Bone marrow (tissue), 2 donors: ENCODE data around the gene TRAK1.

Source experiments
- DNase-seq, 2 donors: peaks; one replicate each; lab custom pipeline; 2025; lab: John Stamatoyannopoulos, UW

TRAK1 gene

DNA sequence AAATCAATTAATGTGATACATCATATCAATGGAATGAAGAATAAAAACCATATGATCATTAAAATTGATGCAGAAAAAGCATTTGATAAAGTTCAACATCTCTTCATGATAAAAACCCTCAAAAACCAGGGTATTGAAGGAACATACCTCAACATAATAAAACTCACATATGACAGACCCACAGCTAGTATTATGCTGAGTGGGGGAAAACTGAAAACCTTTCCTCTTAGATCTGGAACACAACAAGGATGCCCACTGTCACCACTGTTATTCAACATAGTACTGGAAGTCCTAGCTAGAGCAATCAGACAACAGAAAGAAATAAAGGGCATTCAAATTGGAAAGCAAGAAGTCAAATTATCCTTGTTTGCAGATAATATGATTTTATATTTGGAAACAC lies 144.4 kb downstream of the TRAK1 start:
- DNase-seq: no peak

- no peak for DNase-seq
Observed at GRCh38 chr3:42236611-42237010, 145.5 kb downstream of the TRAK1 start.

GRCh38 chr3:42246091-42246490 lies 154.9 kb downstream of the TRAK1 start:
- DNase-seq: no peak

- DNase-seq: peak in 1 of 2 donors; percentile 61
Observed at GRCh38 chr3:42247576-42248027, 156.4 kb downstream of the TRAK1 start.

DNA sequence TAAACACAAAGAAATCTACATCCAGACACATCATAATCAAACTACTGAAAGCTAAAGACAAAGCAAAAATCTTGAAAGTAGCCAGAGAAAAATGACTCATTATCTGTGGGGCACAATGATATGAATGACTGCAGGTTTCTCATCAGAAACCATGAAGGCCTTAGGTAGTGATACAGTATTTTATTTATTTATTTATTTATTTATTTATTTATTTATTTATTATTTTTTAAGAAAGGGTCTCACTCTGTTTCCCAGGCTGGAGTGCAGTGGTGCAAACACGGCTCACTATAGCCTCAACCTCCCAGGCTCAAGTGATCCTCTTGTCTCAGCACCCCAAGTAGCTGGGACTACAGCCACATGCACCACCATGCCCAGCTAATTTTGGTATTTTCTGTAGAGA lies 159.6 kb downstream of the TRAK1 start:
- no peak for DNase-seq

- no peak for DNase-seq
Observed at GRCh38 chr3:42254566-42254965, 163.4 kb downstream of the TRAK1 start.

DNA sequence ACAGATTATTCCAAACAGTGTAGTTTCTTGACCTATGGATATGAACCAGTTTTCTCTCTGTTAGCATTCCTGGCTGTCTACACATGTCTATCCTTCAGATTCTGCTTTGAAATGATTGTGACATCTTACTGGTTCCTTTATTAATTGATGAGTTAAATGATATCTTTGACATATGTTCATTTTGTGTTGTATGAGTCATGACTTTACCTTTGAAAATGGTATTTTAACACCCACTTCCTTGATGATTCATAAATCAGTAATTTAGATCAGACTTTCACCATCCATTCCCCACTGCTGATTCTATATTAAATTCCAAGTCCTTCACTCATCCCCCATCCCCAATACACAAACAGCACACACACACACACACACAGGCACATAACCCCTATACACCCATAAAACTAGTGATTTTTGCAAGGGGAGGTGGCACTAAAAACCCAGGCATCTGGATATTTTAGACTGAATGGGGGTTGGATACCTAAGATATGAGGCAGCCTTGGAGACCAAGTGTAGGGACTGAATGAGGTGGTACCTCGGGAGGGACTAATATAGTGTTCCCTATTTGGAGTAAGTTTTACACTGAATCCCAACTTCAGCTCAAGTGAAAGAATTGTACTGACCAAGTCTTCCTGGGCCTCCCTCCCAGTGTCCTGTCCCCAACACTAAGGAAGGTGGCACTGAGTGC lies 165.1 kb downstream of the TRAK1 start:
- DNase-seq: no peak

GRCh38 chr3:42257007-42257406 lies 165.8 kb downstream of the TRAK1 start:
- no peak for DNase-seq

GRCh38 chr3:42262525-42262924 lies 171.4 kb downstream of the TRAK1 start:
- DNase-seq: no peak

DNA sequence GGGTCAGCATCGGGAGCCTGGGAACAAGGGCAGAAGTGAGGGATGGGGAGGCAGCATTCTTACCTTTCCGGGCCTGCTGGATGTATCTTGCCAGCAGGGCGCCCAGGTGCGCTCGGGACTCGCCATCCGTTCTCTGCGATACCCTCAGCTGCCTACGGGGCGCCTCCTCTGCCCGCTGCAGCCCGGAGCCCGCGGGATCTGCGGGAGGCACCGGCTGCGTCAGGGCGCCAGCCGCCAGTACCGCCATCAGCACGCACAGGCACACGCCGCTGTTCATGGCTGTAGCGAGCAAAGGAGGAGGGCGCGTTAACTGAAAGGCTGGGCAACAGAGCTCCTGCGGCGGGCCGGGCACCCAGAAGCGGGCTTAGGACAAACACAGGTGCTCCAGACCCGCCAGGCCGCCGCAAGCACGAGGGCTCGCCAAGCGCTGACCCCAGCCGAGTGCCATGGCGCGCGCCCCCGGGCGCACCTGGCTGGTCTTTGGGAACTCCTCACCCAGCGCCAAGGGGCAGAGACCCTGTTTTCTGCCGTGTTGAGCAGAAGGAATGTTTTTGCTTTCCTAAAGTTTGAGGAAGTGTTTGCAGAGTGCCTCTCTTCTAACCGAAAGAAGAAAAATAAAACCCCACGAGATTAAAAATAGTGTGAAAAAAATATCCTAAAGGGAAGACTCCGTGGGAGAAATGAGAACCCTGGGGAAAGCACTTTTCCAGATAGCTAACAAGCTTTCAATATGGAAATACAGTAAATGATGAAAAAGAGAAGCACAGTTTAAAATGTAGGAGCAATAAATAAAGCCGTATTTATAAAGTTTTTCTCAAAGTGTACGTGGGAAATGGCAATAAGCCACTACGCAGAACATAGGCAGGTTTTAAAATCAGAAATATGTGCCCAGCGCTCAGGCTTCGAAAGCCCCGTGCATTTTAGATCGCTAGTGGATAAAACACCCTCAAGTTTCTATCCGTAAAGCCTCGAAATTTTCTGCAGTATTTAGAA lies 172.5 kb downstream of the TRAK1 start:
- DNase-seq: no peak

DNA sequence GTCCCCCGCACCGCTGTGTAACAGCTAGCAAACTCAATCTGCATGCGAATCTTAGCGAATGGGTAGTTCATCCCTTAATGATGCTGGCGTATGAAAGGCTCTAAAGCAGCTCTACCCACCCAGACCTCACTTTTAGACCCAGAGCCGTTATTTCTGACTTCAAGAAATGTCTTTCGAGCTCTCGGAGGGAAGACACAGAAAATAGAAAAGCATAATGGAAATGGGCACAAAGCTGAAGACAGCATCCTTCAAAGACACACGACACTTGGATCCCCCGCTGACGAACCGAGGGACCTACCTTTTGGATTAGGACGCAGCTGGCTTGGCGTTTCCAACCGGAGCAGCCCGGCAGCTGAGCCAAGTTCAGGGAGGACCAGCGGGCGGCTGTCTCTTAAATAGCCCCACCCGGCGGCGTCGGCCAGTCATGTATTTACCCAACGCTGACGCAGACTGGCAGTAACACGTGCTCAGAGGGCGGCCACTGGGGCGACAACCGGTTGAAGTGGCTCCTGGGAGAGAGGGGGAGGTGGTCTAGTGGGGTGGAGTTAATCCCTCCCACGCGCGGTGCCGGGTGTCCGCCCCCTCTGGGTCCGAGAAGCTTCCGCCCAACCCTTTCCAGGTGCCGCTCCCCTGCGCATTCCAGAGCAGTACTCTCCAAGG lies 173.4 kb downstream of the TRAK1 start:
- no peak for DNase-seq

- no peak for DNase-seq
Observed at GRCh38 chr3:42265059-42265991, 174.2 kb downstream of the TRAK1 start.

DNA sequence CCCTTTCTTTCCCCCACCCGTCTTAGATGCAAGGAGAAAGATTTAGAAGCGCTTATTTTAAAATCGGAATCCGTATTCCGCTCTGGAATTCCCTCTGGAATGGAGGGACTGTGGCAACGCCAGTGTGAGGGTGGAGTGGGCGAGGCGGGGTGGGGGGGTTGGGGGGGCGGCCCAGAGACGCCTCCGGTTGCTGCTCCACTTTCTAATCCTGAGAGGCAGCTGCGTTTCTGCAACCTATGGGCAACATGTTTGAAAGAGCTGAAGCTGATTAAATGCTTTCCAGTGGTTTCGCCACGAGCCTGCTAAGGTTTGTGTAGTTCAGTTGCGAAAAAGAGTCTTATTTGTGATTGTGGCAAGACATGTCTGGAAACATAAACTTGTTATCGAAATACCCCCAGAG lies 174.9 kb downstream of the TRAK1 start, which contains the start of gene CCK:
Gene CCK (minus strand): TSS at position 101 of the 400 bp plus-strand sequence. CDS start 2,555 bp downstream, outside the sequence.
- no peak for DNase-seq

DNA sequence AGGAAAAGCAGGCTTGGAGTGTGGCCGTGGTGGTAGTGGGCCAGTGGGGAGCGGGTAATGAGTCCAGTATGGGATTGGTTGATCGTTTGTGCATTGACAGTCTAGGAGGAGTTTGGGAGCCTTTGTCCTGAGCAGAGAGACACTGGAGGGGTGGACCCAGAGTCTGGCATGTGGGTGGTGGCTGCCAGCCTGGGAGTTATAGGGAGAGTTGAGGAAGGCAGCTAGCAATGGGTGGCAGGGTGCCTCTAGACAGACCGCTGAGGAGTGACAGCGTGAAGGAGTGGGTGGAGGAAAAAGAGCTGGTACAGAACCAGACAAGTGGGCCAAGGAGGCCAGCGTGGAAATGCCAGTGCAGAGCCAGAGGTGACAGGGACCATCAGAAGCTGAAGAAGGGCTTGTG lies 176.7 kb downstream of the TRAK1 start:
- DNase-seq: no peak

DNA sequence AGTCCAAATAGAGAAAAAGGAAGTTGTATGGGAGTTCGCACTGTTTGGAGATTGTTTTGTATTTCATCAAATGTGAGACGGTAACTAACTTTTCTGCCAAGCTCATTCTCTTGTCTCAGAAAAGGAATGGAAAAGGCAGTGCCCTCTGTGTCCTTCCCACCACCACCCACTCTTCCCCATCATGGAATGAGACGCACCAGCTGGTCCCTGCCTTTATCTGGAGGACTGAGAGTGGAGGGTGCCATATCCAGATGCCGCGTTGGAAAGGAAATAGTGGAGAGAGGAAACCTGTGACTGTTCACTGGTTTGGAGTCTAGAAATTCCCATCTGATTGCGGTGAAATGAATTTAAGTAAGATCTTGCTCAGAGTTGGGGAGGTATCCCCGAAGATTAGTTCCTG lies 178.5 kb downstream of the TRAK1 start:
- DNase-seq: no peak

DNA sequence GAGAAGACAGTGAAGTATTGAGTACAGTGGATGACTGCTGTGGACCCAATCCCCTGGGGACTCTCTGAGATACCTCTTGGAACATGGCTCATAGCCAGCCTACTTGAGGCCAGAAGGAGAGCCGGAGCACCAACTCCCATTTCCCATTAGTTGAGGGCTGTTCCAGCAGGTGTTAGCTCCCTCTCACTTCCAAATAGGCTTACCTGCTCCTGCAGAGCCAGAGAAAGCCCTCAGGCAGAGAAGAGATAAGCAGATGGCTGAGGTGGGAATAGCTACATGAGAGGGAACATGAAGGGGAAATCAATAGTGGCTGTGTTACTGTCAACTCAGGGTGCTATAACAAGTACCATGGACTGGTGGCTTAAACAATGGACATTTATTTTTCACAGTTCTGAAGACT lies 179.4 kb downstream of the TRAK1 start:
- no peak for DNase-seq

DNA sequence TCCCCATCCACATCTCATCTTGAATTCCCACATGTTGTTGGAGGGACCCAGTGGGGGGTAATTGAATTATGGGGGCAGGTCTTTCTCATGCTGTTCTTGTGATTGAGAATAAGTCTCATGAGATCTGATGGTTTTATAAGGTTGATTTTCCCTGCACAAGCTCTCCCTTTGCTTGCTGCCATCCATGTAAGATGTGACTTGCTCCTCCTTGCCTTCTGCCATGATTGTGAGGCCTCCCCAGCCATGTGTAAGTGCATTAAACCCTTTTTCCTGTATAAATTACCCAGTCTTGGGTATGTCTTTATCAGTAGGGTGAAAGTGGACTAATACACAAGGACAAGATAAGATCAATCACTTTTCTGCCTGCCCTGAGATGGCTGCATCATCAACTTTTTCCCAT lies 180.6 kb downstream of the TRAK1 start:
- no peak for DNase-seq

DNA sequence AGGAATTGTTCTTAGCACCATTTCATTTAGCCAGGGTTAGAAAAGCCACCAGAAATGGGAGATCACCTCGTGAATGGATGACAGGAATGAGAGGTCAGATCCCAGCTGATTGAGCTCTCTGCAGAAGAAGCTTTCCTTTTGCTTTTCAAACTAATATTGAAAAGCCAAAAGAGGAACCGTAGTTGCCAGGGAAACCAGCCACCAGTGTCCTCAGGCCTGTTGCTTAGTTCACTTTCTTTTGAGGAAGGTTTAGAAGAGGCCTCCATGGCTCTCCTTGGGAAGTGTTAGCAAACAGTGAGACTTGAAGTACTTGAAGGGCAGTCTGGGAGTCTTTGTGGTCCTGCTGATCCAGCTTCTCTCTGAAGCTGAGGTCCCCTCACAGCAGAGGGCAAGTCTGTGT lies 182.2 kb downstream of the TRAK1 start:
- DNase-seq: no peak

DNA sequence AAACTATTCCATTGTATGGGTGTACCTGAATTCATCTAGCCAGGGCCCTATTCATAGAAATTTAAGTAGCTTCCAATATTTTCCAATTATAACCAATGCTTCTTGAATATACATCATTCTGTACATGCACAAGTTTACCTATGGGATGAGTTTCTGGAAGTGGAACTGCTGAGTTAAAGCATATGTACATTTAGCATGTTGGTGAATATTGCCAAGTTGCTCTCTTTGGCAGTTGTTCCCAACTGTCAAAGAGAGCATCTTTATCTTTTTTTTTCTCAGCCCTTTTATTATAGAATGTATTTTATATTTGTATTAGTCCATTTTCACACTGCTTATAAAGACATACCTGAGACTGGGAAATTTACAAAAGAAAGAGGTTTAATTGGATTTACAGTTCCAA lies 183.1 kb downstream of the TRAK1 start:
- no peak for DNase-seq

DNA sequence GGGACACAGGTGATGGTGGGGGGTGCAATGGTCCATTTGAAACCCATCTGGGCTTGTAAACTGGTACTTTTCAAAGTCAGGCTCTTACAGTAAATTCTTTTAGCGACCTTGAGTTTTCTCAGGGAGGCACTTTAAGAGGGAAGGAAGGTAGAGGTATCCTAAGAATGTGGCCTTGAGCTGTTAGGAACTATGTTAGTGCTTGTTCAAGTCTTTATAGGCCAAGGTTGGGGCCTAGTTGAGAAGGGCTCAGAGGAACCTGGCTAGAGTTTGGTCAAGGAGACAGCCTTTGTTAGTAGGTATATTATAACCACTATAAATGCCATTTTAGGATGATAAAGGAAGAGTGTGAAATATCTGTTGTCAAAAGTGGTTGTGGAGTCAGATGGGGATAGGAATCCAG lies 184.1 kb downstream of the TRAK1 start:
- DNase-seq: no peak
